GM12874 (cell line): ENCODE results near the gene IFT57.

ENCODE experiments used
- TF ChIP-seq, protein P1 (sequence below): IDR thresholded peaks from 2 replicates; pipeline ENCODE4 v1.5.1; 2011; ENCODE audit warnings: low read depth, mild to moderate bottlenecking, control low read depth, low read length, moderate library complexity; ENCODE audit not compliant: insufficient read depth

Gene IFT57

GRCh38 chr3:108225221-108225620 is 3.0 kb upstream of the IFT57 start:
- TF ChIP-seq, protein P1, sequence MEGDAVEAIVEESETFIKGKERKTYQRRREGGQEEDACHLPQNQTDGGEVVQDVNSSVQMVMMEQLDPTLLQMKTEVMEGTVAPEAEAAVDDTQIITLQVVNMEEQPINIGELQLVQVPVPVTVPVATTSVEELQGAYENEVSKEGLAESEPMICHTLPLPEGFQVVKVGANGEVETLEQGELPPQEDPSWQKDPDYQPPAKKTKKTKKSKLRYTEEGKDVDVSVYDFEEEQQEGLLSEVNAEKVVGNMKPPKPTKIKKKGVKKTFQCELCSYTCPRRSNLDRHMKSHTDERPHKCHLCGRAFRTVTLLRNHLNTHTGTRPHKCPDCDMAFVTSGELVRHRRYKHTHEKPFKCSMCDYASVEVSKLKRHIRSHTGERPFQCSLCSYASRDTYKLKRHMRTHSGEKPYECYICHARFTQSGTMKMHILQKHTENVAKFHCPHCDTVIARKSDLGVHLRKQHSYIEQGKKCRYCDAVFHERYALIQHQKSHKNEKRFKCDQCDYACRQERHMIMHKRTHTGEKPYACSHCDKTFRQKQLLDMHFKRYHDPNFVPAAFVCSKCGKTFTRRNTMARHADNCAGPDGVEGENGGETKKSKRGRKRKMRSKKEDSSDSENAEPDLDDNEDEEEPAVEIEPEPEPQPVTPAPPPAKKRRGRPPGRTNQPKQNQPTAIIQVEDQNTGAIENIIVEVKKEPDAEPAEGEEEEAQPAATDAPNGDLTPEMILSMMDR, result no peak

DNA sequence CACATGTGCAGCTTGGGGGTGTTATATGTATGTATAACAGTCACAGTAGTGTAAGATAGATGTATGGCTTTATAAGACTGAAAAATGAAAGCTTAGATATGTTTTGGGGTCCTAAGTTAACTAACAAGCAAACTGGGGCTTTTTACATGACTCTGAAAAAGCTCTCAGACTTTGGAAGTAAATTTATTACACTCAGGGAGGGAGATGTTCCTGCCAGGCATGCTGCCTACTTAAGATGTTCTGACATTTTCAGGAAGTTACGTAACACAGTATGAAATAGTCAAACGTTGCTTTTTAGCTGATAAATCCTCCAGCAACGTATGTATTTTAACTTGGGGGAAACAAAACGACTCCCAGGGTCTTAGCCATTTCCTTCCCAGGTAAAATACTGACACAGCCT is 1.7 kb upstream of the IFT57 start:
- TF ChIP-seq, protein P1, result no peak

DNA sequence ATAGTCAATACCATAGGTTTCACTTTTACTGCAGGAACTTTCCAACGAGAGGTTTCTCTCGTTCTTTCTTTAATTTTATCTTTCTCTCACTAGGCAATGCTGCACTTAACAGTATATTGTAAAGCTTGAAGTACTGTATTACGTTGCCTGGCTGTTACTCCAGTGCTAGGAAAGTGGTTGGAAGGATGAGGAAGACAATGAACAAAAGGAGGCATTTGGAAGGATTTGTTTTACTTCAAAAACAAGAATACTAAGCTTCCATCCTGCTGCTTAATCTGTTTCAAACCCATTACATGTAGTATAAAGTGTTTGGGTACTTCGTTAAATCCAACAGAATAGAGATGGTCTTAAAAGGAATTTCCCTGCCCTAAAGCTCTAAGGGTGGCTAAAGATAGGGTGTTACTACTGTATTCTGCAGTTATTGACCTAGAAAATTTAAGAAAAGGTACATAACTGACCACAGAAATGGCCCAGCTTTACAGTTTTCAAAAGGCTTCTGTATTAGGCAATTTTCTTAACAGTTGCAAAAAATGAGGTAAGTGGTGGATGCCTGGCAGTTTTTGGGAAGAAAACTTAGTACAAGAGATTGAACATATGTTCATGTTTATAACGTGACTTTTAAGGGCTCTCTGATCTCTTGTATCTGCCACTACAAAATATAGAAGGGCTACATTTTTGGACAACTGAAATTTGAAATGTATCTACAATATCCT is 785 bp upstream of the IFT57 start:
- TF ChIP-seq, protein P1, result no peak

GRCh38 chr3:108221393-108221792 is 831 bp downstream of the IFT57 start:
- TF ChIP-seq, protein P1, result no peak

DNA sequence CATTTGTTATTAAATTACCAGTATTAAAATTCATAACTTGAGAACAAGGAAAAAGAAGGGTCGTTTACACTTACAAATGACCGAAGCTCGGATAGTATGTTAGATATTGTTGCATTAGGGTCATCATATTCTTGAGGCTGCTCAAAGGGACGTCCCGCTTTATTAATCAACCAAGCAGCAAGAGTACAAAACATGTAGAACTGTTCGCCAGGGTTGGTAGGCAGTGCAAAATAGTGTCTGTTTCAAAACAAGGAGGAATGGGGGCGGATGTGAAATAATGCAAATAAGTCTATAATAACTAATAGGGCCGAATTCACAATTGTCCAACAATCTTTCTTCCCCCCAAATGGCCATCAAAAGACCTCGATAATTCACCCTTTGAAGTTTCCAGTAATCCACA is 2.9 kb downstream of the IFT57 start:
- TF ChIP-seq, protein P1, result no peak

DNA sequence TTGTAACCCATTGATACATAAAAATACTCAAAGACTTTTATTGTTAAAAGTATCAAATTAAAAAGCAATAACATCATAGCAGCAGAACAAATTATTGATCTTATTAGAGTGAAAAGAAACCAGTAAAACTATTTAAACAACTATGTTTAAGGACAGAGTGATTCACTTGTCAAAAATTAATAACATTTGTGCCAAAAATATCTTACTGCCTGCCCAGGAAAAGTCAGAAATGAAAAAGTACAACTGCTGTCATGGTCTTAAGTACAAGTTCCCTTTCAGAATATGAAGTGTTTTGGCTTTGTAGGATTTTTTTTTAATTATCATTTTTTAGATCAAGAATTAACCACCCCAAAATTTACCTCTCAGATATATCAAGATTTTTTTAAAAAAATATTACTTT is 3.4 kb downstream of the IFT57 start:
- TF ChIP-seq, protein P1, result no peak

DNA sequence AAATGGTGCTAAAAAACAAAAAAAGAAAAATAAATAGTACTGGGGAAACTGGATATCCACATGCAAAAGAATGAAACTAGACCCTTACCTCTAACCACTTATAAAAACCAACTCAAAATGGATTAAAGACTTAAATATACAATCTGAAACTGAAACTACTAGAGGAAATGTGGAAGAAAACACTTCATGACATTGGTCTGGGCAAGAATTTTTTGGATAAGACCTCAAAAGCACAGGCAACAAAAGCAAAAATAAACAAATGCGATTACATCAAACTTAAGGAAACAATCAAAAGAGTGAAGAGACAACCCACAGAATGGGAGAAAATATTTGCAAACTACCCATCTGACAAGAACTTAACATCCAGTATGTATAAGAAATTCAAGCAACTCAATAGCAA is 6.4 kb downstream of the IFT57 start:
- TF ChIP-seq, protein P1, result no peak
